Articular chondrocyte of knee joint (primary cell): ENCODE measurements around the gene RCE1. TPM values are rescaled to one million over a fixed set of nuclear protein-coding genes. Genes with fewer than 3 reads are reported as not detected.

Experiments
- total RNA-seq: library from RNA; depleted of rRNA; stranded (reverse); fragments of >200 nt; gene quantifications from 2 replicates; pipeline ENCODE4 v1.2.3, GENCODE V29; 2012

Gene RCE1, protein sequence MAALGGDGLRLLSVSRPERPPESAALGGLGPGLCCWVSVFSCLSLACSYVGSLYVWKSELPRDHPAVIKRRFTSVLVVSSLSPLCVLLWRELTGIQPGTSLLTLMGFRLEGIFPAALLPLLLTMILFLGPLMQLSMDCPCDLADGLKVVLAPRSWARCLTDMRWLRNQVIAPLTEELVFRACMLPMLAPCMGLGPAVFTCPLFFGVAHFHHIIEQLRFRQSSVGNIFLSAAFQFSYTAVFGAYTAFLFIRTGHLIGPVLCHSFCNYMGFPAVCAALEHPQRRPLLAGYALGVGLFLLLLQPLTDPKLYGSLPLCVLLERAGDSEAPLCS
- total RNA-seq, result 8.4 and 9.1 TPM in 2 replicates

DNA sequence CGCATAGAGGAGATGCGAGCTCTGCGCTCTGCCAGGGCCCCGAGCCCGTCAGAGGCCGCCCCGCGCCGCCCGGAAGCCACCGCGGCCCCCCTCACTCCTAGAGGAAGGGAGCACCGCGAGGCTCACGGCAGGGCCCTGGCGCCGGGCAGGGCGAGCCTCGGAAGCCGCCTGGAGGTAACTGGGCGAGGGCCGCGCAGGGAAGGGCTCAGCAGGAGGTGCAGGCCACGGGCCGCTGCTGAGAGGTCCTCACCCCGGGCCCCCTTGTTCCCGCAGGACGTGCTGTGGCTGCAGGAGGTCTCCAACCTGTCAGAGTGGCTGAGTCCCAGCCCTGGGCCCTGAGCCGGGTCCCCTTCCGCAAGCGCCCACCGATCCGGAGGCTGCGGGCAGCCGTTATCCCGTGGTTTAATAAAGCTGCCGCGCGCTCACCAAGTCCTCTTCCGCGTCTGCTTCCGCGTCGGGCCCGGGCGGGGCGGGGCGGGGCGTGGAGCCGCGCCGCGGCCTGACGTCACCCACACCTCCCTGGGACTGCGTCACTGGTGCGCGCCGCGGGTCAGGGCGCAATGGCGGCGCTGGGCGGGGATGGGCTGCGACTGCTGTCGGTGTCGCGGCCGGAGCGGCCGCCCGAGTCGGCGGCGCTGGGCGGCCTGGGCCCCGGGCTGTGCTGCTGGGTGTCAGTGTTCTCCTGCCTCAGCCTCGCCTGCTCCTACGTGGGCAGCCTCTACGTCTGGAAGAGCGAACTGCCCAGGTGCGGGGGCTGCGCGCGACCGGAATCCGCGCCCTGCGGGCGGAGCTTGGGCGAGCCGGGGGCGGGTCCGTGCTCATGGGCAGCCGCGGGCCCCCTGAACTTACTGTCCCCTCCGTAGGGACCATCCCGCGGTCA, at the start of gene RCE1:
Gene RCE1, plus strand, starts transcription at position 546 of the 880 bp plus-strand sequence. Its CDS starts 15 bp downstream, at position 561.

DNA sequence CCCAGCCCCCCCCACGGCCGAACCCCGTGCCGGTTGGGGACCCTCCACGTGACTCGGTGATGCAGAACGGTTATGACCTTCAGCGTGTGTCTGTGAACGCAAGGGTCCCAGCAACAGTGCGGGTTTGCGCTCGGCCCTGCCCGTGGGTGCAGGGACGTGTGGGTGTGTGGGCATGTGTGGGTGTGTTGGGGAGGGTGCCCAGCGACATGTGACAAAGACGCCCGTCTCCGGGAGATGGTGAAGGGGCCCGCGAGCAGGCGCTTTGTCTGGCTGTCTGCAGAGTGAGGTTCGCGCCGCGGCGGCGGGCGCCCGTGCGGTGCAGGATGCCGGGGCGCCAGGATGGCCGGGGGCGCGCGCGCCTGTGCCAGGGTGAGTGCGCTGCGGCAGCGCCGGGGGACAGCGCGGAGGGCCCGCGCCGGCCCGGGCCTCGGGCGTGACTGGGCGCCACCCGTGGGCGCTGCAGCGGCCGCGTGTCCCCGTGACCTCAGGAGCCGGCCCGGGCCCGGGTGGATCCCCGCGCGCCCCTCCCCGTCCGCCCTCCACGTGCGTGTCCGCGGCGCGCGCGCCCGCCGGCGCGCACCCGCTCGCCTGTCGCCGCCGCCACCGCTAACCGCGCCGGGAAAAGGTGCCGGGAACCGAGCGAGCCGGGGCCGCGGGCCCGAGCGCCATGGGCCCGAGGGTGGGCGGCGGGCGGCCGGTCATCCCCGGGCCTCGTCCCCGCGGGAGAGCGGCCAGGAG, 13.4 kb downstream of the RCE1 start, which contains the start of gene LRFN4:
Gene LRFN4, plus strand, starts transcription at position 569 of the 738 bp plus-strand sequence. CDS start 681 bp downstream, outside the sequence.

Other genes starting within 250 kb of the RCE1 start
- 26.5 and 30.6 TPM in 2 replicates for gene RBM14, start 226.8 kb upstream of the RCE1 start, total RNA-seq
- 84.2 and 86.1 TPM in 2 replicates for gene RBM4, start 204.7 kb upstream of the RCE1 start, total RNA-seq
- 16.9 and 22.2 TPM in 2 replicates for gene RBM4B, start 165.6 kb upstream of the RCE1 start, total RNA-seq
- gene SPTBN2, start 114.2 kb upstream of the RCE1 start, total RNA-seq, result 0.43 and 0.91 TPM in 2 replicates
- 20.3 and 30.7 TPM in 2 replicates for gene LRFN4, start 13.6 kb downstream of the RCE1 start, total RNA-seq
- gene PC, start 114.9 kb downstream of the RCE1 start, total RNA-seq, result 43.8 and 45.9 TPM in 2 replicates
- not detected in 2 replicates for gene C11orf86, start 131.9 kb downstream of the RCE1 start, total RNA-seq
- 2.1 and 3.6 TPM in 2 replicates for gene SYT12, start 179.7 kb downstream of the RCE1 start, total RNA-seq
- 34.5 and 38.4 TPM in 2 replicates for gene RHOD, start 213.4 kb downstream of the RCE1 start, total RNA-seq